BE2C (cell line): ENCODE results near the gene ATF1.
"Not testable (repeated sequence)": the region's sequence is repeated elsewhere in the genome, so short reads cannot be mapped to it uniquely, and the experiment has no call there.

ENCODE experiments used
- DNase-seq: peaks from one replicate; pipeline ENCODE4 v3.0.0-alpha.2; 2020
- H3K27me3 ChIP-seq: fragments of 250-450 bp; sonication (Bioruptor Pico); 2 replicates; pipeline ENCODE4 v1.5.1; 2020; ENCODE audit warnings: mild to moderate bottlenecking
- H3K36me3 ChIP-seq: fragments of 250-450 bp; sonication (Bioruptor Pico); 2 replicates; pipeline ENCODE4 v1.5.1; 2020; ENCODE audit warnings: mild to moderate bottlenecking
- H3K4me1 ChIP-seq: fragments of 250-450 bp; sonication (Bioruptor Pico); 2 replicates; pipeline ENCODE4 v1.5.1; 2020
- H3K4me3 ChIP-seq: 2 replicates; pipeline ENCODE4 v1.5.1; 2011; ENCODE audit warnings: low read depth, low read length
- H3K9me3 ChIP-seq: fragments of 250-450 bp; sonication (Bioruptor Pico); 2 replicates; pipeline ENCODE4 v1.5.1; 2020
- TF ChIP-seq, protein P1 (sequence below): IDR thresholded peaks from 2 replicates; pipeline ENCODE4 v1.5.1; 2012; ENCODE audit warnings: mild to moderate bottlenecking, low read depth, low read length

Gene ATF1

DNA sequence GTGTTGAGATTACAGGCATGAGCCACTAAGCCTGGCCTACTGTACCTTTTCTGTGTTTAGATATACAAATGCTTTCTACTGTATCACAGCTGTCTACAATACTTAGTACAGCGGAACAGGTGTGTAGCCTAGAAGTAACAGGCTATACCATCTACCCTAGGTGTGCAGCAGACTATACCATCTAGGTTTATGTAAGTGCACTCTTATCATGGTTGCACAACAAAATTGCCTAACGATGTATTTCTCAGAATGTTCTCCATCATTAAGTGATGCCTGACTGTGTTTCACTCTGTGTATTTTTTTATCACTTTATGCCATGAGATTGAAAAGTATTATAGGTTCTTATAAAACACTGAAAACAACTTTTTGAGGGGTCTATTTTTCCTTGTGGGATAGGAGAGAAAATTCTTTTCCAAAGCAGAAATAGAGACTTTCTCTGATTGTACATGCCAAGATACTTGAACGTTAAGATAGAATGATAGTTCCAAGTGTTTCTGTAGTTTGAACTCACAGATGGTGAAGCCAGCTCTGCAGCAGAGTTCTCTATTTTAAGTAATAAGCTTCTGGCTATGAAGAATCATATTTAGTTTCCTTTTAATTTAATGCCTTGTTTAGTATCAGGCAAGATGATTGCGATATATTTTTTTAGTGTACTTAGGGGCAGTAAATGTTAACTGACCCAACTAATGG is 95.9 kb downstream of the ATF1 start:
- no peaks in the 10 kb centered on the region for H3K36me3 ChIP-seq
- TF ChIP-seq, protein P1, sequence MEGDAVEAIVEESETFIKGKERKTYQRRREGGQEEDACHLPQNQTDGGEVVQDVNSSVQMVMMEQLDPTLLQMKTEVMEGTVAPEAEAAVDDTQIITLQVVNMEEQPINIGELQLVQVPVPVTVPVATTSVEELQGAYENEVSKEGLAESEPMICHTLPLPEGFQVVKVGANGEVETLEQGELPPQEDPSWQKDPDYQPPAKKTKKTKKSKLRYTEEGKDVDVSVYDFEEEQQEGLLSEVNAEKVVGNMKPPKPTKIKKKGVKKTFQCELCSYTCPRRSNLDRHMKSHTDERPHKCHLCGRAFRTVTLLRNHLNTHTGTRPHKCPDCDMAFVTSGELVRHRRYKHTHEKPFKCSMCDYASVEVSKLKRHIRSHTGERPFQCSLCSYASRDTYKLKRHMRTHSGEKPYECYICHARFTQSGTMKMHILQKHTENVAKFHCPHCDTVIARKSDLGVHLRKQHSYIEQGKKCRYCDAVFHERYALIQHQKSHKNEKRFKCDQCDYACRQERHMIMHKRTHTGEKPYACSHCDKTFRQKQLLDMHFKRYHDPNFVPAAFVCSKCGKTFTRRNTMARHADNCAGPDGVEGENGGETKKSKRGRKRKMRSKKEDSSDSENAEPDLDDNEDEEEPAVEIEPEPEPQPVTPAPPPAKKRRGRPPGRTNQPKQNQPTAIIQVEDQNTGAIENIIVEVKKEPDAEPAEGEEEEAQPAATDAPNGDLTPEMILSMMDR, result no peak
- DNase-seq, result no peak
- no peak overlapping the region for H3K4me3 ChIP-seq
- no peaks in the 10 kb centered on the region for H3K27me3 ChIP-seq
- H3K9me3 ChIP-seq, result no peaks in the 10 kb centered on the region
- H3K4me1 ChIP-seq, result no peaks in the 10 kb centered on the region

DNA sequence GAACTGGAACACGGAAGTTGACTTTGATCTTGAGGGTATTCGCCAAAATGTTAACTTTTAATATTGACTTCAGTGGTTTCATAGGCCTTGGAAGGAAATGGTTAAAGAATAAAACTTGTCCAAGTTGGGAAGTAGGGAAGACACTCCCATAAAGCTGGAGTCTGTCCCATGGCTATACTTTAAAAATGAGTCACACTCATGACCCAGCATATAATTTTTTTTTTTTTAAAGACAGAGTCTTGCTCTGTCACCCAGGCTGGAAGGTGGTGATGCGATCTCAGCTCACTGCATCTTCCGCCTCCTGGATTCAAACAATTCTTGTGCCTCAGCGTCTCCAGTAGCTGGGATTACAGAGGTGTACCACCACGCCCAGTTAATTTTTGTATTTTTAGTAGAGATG is 98.4 kb downstream of the ATF1 start:
- H3K36me3 ChIP-seq, result no peaks in the 10 kb centered on the region
- H3K4me3 ChIP-seq, result no peak overlapping the region
- no peaks in the 10 kb centered on the region for H3K4me1 ChIP-seq
- no peak for DNase-seq
- TF ChIP-seq, protein P1, result no peak
- no peaks in the 10 kb centered on the region for H3K27me3 ChIP-seq
- H3K9me3 ChIP-seq, result no peaks in the 10 kb centered on the region; the same call in none of the 2 replicates

DNA sequence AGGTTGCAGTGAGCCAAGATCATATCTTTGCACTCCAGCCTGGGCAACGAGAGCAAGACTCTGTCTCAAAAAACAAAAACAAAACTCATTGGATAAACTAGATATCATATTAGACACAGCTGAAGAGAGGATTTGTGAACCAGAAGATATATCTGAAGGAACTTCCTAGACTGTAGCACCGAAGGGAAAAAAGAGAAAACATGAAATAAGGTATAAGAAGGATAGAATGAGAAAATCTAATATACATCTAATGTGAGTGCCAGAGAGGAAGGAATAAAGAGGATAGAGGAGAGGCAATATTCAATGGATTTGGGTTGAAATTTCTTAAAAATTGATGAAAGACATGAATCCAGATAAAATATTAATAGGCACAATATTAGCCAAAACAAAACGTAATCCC is 101.4 kb downstream of the ATF1 start:
- no peaks in the 10 kb centered on the region; the same call in none of the 2 replicates for H3K9me3 ChIP-seq
- H3K4me3 ChIP-seq, result no peak overlapping the region
- TF ChIP-seq, protein P1, result no peak
- no peaks in the 10 kb centered on the region for H3K27me3 ChIP-seq
- no peak for DNase-seq
- no peaks in the 10 kb centered on the region for H3K4me1 ChIP-seq
- no peaks in the 10 kb centered on the region for H3K36me3 ChIP-seq

DNA sequence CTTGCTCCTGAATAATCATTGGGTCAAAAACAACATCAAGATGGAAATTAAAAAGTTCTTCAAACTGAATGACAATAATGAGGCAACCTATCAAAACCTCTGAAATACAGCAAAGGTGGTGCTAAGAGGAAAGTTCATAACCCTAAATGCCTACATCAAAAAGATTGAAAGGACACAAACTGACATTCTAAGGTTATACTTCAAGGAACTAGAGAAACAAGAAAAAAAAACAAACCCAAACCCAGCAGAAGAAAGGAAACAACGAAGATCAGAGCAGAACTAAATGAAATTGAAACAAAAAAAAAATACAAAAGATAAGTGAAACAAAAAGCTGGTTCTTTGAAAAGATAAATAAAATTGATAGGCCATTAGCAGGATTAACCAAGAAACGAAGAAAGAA is 105.0 kb downstream of the ATF1 start:
- H3K4me3 ChIP-seq, H3K36me3 ChIP-seq, H3K9me3 ChIP-seq, H3K27me3 ChIP-seq, H3K4me1 ChIP-seq, DNase-seq: not testable (repeated sequence)
